Stimulated activated CD8-positive, alpha-beta memory T cell treated with anti-CD3 and anti-CD28 coated beads, Interleukin-15, amount 100 ng/mL, for 24 hours (primary cell): Measurements from ENCODE around the gene UTP11.
"Not testable (repeated sequence)": the region's sequence is repeated elsewhere in the genome, so short reads cannot be mapped to it uniquely, and the experiment has no call there.

Source experiments
- DNase-seq: peaks from one replicate; pipeline ENCODE4 v3.0.0-alpha.2; 2020; ENCODE audit warnings: low read depth

Gene UTP11, protein sequence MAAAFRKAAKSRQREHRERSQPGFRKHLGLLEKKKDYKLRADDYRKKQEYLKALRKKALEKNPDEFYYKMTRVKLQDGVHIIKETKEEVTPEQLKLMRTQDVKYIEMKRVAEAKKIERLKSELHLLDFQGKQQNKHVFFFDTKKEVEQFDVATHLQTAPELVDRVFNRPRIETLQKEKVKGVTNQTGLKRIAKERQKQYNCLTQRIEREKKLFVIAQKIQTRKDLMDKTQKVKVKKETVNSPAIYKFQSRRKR

GRCh38 chr1:38012363-38013226 is at the start of gene UTP11:
Gene UTP11 (plus strand): TSS chr1:38012734. CDS start chr1:38012803, 69 bp downstream.
- DNase-seq = peak; percentile 65

GRCh38 chr1:37964106-37964505 is 48.4 kb upstream of the UTP11 start:
- not testable (repeated sequence) for DNase-seq

DNA sequence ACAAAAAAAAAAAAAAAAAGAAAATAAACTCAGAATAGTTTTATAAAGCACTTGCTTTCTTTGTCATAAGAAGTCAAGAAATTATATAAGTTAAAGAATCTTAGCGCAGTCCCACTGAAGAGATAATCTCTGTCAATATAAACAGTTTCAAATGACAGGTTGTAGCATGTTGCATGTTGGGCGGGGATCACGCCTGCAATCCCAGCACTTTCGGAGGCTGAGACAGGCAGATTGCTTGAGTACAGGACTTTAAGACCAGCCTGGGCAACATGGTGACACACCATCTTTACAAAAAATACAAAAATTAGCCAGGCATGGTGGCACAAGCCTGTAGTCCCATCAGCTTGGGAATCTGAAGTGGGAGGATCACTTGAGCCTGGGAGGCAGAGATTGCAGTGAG is 47.2 kb upstream of the UTP11 start:
- DNase-seq = no peak

- not testable (repeated sequence) for DNase-seq
These were observed 38.9 kb upstream of the UTP11 start for GRCh38 chr1:37973684-37974083.

DNA sequence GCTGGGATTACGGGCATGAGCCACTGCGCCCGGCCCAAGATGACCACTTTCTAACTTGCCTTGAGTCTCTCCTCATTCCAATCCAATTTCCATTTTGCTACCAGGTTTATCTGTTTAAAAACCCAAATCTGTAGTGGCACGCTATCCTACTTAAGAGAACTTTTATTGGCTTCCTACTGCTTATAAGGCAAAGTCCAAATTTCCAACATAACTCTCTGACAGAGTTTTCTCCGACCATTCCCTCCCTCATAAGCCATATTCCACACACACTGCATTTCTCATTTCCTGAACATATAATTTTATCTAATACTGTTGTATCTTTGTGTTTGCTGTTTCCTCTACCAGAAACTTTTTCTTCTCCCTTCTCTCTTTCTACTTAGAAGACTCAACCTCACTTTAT is 38.0 kb upstream of the UTP11 start:
- DNase-seq = no peak

DNA sequence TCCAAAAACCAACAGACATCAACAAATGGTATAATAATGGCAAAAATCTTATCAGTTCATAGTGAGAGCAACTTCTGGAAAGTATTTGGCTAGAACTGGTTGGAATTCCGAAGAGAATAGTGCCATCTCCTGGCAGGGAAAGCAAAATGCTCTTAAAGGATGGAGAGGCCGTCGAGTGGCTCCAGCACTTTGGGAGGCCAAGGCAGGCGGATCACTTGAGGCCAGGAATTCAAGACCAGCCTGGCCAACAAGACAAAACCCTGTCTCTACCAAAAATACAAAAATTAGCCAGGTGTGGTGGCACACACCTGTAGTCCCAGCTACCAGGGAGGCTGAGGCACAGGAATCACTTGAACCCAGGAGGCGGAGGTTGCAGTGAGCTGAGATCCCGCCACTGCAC is 37.5 kb upstream of the UTP11 start:
- not testable (repeated sequence) for DNase-seq

DNA sequence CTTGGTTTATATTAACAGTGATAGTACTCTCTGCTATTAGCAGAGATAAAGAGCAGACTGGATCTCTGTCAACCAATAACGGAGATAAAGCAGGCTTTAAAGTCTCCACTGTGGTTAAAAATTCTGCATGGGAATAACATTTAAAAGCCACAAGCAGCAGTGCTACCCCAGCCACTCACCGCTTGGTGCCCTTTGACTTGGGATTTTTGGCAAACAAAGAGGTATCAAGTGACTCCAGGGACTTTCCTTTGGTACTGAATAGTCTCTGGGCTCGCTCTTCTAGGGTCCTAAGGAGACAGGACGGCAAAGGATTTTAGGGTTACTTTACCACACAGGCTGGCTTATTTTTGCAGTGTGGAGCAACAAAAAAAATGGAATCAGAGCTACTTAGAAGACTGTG is 34.0 kb upstream of the UTP11 start:
- no peak for DNase-seq

GRCh38 chr1:37983546-37983945 is 29.0 kb upstream of the UTP11 start:
- DNase-seq = no peak

DNA sequence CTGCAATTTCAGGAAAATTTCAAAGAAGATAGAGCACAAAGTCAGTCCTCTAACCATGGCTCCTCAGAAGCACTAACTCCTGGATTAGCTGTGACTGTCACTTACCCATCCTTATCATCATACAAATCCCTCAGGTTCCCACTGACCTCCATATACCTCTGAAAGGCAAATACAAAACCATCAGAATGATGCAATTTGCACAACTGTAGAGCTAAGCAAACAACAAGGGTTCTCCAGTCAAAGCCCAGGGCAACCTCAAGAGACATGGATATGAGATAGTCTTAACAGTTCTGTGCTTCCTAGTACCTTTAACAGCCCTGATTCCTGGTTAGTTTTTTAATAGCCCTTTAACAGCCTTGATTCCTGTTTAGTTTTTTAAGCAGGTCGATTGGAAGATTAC is 24.9 kb upstream of the UTP11 start:
- no peak for DNase-seq

GRCh38 chr1:37989361-37989930 is 23.1 kb upstream of the UTP11 start:
- DNase-seq = no peak

- DNase-seq = no peak
These were observed 17.5 kb upstream of the UTP11 start for GRCh38 chr1:37994886-37995566.

DNA sequence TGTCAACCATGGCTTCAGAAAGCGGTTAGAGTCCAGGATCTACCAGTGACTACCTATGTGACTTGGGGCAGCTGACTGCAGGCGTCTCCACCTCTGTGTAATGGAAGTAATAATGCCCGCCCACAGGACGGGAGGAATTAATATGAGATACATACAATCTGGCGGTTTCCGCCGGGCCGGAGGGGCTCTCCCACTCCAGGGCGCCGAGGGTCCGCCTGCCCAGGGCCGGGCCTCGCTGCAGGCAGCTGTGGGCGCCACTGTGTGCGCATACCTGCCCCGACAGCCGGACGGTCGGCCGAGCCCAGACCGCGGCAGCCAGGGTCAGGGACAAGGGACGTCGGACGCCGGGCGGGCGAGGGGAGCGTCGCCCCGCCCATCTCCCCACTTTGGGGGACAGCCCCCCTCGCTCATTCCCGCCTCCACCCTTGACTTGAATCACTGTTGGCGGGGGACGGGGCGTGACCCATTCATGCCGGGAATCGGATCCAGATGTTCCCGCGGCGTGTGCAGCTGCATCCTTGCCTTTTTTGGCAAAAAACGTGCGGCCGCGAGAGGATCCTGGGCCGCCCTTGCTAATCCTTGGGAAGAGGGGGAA is 16.7 kb upstream of the UTP11 start:
- no peak for DNase-seq

- DNase-seq = no peak
These were observed 15.1 kb upstream of the UTP11 start for GRCh38 chr1:37997256-37998088.

- no peak for DNase-seq
These were observed 14.3 kb upstream of the UTP11 start for GRCh38 chr1:37998089-37998808.

- no peak for DNase-seq
These were observed 13.6 kb upstream of the UTP11 start for GRCh38 chr1:37998913-37999429.

DNA sequence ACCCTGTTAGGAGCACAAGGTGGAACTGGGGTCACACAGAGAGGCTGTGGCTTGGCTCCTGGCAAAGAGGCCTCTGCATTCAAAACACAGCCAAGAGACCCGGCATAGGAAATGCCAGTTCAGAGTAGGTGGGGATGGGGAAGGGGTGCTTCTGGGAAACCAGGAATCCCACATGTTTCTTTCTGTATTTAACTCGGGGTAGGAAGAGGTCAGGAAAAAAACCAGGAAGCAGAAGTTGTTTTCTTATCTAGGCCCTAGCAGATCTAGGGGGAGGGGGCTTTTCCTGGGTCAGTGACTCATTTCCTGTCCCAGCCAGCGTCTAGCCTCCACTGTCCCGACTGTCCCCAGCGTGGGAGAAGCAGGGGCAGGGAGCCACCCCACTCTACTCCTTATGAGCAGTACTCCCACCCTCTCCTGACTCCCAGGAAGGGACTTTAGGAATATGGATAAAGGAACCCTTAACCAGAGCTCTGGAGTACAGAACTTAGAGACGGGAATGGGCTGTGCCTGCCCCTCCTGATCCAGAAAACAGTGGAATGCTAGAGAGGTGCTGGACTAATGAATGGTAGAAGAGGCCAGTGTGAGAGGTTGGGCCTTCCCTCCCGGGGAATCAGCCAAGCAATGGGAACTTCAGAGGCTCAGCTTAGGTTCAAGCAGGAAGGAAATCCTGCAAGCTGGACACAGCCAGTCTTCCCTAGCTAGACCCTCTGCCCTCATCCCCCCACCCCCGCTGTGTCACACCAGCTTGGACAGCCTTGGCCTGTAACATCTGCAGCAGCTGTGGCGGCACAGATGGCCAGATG is 12.9 kb upstream of the UTP11 start:
- no peak for DNase-seq

DNA sequence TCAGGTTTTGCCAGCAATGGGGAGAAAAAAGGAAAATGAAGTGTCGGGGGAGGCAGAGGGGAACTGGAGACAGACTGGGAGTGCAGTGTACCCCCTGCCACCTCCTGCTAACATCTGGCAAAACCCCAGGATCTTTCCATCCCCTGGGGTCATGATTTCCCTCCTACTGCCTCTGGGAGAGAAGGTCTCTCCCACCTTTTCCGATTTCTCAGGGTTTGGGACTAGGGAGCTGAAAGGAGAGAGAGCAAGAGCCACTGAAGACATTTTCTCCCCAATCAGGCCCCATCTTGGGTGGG is 12.4 kb upstream of the UTP11 start:
- DNase-seq = no peak

GRCh38 chr1:38000529-38001455 is 11.7 kb upstream of the UTP11 start:
- no peak for DNase-seq
